D721Med (cell line): ENCODE data around the gene ITIH5.

Source experiments
- DNase-seq: peaks from one replicate; pipeline ENCODE4 v3.0.0; 2011; ENCODE audit warnings: low spot score; ENCODE audit not compliant: insufficient read length
- FAIRE-seq: peaks from 2 replicates; lab custom pipeline; 2011; peaks lifted over from hg19 to GRCh38; lab: Jason Lieb, UNC
- CTCF ChIP-seq: IDR thresholded peaks from 2 replicates; pipeline ENCODE4 v1.5.1; 2012; ENCODE audit warnings: mild to moderate bottlenecking, control low read depth; ENCODE audit not compliant: insufficient read depth; ENCODE audit errors: missing control alignments

ITIH5 gene

GRCh38 chr10:7542189-7542914, 124.4 kb downstream of the ITIH5 start:
- FAIRE-seq (no peak), DNase-seq (no peak)
- no peak for TF ChIP-seq CTCF

DNA sequence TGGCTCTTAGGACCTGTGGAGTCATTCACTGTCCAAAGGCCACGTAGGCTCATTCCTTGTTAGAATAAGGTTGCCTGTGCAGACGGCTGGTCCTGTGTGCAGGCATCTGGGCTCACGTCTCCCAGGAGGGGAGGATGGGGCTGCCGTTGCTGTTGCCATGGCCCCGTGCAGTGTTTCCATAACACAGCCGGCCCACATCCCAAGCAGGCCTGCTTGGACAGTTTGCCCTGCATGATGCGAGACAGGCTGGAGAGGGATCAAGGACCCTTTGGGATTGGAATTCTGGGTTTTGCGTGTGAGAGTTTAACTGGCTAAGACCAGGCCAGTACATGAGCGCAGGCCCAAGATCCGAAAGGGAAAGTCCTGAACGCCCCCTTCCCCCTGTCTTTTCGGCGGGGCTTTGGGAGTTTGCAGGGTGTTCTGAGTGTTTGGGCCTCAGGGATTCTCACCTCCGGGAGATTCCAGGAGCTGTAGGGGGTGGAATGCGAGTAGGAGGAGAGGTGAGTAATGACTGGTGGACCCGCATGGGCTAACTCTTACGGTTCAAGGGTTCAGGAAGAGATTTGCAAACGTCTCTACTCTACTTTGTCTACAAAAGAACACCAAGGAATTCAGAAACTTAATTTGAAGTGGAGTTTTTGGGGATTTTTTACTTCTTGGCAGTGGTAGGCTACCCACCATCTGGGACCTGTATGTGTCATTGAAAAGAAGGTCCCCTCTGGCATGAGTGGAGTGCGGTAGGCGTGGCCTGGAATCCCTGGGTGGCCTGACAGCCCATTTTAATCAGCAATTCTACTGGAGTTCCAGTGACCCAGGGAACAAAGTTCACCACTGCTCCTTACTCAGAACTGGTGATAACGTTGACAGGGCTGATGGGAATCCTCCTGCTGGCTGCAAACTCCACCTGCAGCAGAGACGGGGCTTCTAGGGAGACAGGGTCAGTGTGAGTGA, 125.4 kb downstream of the ITIH5 start:
- DNase-seq (no peak), FAIRE-seq (no peak)
- TF ChIP-seq CTCF: no peak

DNA sequence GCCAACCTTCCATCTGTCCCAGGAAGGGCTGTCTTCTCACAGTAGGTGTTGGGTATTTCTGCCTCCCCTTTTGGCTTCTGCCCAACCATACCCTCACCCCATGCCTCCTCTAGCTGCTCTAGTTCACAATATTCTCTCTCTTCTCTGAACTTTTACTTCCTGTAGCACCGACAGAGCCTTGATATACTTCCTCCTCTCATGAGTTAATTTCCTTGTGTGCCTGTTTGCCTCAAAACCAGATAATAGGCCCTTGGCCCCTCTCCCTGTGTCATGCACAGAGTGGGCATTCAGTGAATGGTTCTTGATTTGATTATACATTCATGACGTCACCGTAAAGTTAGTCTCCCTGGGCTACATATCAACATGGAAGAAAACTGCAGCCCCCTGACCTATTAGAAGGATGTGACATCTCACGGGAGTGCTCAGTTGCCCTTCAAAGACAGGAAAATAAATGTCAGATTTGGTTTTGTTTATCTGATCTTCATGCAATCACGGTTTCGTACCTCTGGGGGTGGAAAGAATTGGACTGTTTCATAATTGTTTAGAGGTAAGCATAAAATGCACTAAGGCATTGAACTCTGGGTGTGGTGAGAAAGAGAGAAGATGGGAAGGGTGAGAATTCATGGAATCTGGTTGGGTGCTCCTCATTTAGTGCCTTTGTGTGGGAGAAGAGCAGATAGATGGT, 127.7 kb downstream of the ITIH5 start:
- DNase-seq (no peak), FAIRE-seq (no peak)
- TF ChIP-seq CTCF: no peak

DNA sequence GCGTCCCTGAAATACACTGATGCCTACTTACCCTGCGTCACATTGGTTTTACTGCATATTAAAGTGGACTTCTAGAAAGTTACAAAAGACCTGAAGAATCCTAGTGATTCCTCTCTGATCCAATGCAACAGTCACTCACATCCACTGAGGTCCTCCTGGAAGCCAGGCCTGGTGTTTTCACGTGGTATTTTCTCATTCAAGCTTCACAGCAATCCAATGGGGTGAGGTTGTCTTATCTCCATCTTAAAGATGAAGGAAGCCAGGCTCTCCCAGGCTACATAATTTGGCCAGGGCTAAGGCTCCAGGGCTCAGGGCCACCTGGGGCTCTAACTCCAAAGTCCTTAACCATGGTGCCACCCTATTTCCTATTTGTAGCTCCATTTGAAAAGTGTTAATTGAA, 129.6 kb downstream of the ITIH5 start:
- FAIRE-seq (no peak), DNase-seq (no peak)
- TF ChIP-seq CTCF: no peak

GRCh38 chr10:7534480-7534852, 132.3 kb downstream of the ITIH5 start:
- no peak for TF ChIP-seq CTCF
- no peak for DNase-seq
- no peak for FAIRE-seq

DNA sequence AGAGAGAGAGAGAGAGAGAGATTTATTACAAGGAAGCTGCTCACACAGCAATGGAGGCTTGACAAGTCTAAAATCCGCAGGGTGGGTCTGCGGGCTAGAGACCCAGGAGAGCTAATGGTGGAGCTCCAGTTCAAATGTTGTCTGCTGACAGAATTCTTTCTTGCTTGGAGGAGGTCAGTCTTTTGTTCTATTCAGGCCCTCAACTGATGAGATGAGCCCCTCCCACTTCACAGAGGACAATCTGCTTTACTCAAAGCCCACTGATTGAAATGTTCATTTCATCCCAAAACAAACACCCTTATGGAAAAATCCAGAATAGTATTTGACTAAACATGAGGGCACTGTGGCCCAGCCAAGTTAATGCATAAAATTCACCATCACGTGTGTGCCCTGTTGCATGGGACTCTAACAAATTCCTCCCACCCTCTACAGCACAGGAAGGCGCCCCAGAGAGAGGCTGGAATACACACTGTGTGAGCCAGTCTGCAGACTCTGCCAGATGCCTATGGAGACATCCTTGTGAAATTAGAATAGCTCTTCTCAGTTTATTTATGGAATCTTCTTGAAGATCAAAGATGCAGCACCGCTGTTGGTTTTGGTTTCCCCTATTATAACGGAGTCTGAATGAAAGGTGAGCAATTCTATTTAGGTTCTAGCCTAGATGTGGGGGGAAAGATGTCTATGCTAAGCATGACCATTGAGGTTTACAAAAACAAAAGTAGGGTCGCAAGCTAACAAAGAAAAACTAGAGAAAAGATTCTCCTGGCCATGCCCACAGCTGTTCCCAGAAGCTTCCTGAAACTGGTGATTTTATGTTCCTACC, 132.9 kb downstream of the ITIH5 start:
- no peak for TF ChIP-seq CTCF
- DNase-seq (no peak), FAIRE-seq (no peak)
